OCI-LY3 (cell line): ENCODE data around the gene NUDT21.

Source experiments
- EZH2phosphoT487 ChIP-seq: fragments of 200-600 bp; shearing (Covaris generic); IDR thresholded peaks from 2 replicates; pipeline ENCODE4 v1.6.1; 2018; ENCODE audit warnings: antibody characterized with exemption, mixed run types, low read depth
- TF ChIP-seq, protein P1 (sequence below): fragments of 200-600, 300-600 bp; sonication (generic); IDR thresholded peaks from 2 replicates; pipeline ENCODE4 v1.5.1; 2014; ENCODE audit warnings: antibody characterized with exemption, low read length, low read depth

DNA sequence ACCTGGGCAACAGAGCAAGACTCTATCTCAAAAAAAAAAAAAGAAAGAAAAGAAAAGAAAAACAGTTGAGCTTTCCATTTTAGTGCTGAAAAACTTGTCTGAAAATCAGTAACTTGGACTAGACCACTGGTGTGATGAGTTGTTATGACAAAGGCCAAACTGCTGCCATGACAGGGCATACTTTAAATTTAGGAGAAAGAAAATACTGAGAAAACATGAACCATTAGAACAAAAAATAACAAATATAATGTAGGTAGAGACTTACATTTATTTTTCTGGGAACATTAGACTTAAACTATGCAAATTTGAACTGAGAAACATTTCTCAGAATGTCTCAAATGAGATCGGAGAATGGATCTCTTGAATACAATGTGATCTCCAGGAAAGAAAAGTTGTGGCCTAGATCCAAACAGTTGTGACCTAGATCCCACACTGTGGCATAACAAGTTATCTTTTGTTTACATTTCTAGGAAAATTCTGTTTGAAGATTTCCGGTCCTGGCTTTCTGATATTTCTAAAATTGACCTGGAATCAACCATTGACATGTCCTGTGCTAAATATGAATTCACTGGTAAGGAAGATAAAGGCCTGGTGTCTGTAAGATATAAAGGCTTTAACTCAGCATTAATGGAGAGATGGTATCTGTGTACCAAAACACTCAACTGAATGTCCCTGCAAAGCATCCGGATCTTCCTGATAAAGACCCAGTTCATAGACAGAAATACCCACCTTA lies 11.1 kb upstream of the NUDT21 start:
- TF ChIP-seq, protein P1, sequence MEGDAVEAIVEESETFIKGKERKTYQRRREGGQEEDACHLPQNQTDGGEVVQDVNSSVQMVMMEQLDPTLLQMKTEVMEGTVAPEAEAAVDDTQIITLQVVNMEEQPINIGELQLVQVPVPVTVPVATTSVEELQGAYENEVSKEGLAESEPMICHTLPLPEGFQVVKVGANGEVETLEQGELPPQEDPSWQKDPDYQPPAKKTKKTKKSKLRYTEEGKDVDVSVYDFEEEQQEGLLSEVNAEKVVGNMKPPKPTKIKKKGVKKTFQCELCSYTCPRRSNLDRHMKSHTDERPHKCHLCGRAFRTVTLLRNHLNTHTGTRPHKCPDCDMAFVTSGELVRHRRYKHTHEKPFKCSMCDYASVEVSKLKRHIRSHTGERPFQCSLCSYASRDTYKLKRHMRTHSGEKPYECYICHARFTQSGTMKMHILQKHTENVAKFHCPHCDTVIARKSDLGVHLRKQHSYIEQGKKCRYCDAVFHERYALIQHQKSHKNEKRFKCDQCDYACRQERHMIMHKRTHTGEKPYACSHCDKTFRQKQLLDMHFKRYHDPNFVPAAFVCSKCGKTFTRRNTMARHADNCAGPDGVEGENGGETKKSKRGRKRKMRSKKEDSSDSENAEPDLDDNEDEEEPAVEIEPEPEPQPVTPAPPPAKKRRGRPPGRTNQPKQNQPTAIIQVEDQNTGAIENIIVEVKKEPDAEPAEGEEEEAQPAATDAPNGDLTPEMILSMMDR: no peak
- TF ChIP-seq EZH2phosphoT487: no peak
